Non-pigmented ciliary epithelial cell (primary cell): ENCODE data around the gene LIPT2.

ENCODE experiments used
- DNase-seq: peaks from one replicate; pipeline ENCODE4 v3.0.0-alpha.2; 2010; ENCODE audit warnings: low read depth

The LIPT2 gene

GRCh38 chr11:74504100-74504691 is 10.7 kb upstream of the LIPT2 start:
- DNase-seq: no peak

- no peak for DNase-seq
These were observed 1.4 kb upstream of the LIPT2 start for GRCh38 chr11:74494916-74495315.

- DNase-seq: peak; percentile 13
These were observed 487 bp upstream of the LIPT2 start for GRCh38 chr11:74493791-74494630.

- no peak for DNase-seq
These were observed 1.4 kb downstream of the LIPT2 start for GRCh38 chr11:74492084-74492483.

- no peak for DNase-seq
These were observed 2.6 kb downstream of the LIPT2 start for GRCh38 chr11:74490941-74491340.

GRCh38 chr11:74487875-74488274 is 5.6 kb downstream of the LIPT2 start:
- no peak for DNase-seq

GRCh38 chr11:74485868-74486267 is 7.7 kb downstream of the LIPT2 start:
- no peak for DNase-seq

GRCh38 chr11:74480688-74481417 is 12.7 kb downstream of the LIPT2 start:
- no peak for DNase-seq

- DNase-seq: no peak
These were observed 13.8 kb downstream of the LIPT2 start for GRCh38 chr11:74479732-74480123.

- DNase-seq: no peak
These were observed 14.4 kb downstream of the LIPT2 start for GRCh38 chr11:74478877-74479731.

- no peak for DNase-seq
These were observed 17.0 kb downstream of the LIPT2 start for GRCh38 chr11:74476536-74476935.

- DNase-seq: no peak
These were observed 19.2 kb downstream of the LIPT2 start for GRCh38 chr11:74474316-74474715.

GRCh38 chr11:74473382-74474173 is 19.9 kb downstream of the LIPT2 start:
- no peak for DNase-seq

- no peak for DNase-seq
These were observed 21.7 kb downstream of the LIPT2 start for GRCh38 chr11:74471668-74472429.

- DNase-seq: no peak
These were observed 22.5 kb downstream of the LIPT2 start for GRCh38 chr11:74471037-74471436.

- DNase-seq: no peak
These were observed 23.0 kb downstream of the LIPT2 start for GRCh38 chr11:74470526-74470925.

- DNase-seq: no peak
These were observed 24.6 kb downstream of the LIPT2 start for GRCh38 chr11:74468936-74469335.

- DNase-seq: no peak
These were observed 25.0 kb downstream of the LIPT2 start for GRCh38 chr11:74468521-74468920.

GRCh38 chr11:74468058-74468457 is 25.5 kb downstream of the LIPT2 start:
- DNase-seq: no peak
